ENCODE data around the gene TMEM218.

The TMEM218 gene

GRCh38 chr11:125128450-125128849, 17.0 kb upstream of the TMEM218 start:
- peak; percentile 44; the same call in 1 of the 3 replicates for ATAC-seq
- TF ChIP-seq GLIS3 (CRISPR knock-in tag; IDR thresholded peaks at IDR 0.05) (no peak), TCF4 (CRISPR knock-in tag; IDR thresholded peaks at IDR 0.05; ENCODE audit: borderline replicate concordance) (no peak), ESRRG (CRISPR knock-in tag; IDR thresholded peaks at IDR 0.05) (no peak), OSR1 (CRISPR knock-in tag; IDR thresholded peaks at IDR 0.05) (no peak), ZNF8 (CRISPR knock-in tag; IDR thresholded peaks at IDR 0.05) (no peak), CSDC2 (CRISPR knock-in tag; IDR thresholded peaks at IDR 0.05) (no peak), ZC3H10 (CRISPR knock-in tag; IDR thresholded peaks at IDR 0.05) (no peak), ARNTL (CRISPR knock-in tag; IDR thresholded peaks at IDR 0.05; ENCODE audit: borderline replicate concordance, low read depth) (no peak), SNAI2 (CRISPR knock-in tag; IDR thresholded peaks at IDR 0.05) (no peak), ZFP30 (CRISPR knock-in tag; IDR thresholded peaks at IDR 0.05) (no peak), ZFP3 (CRISPR knock-in tag; IDR thresholded peaks at IDR 0.05) (no peak), CREB5 (CRISPR knock-in tag; IDR thresholded peaks at IDR 0.05; ENCODE audit: low read depth) (no peak), CSRNP3 (CRISPR knock-in tag; IDR thresholded peaks at IDR 0.05) (no peak), ISL1 (CRISPR knock-in tag; IDR thresholded peaks at IDR 0.05) (no peak), BACH2 (CRISPR knock-in tag; IDR thresholded peaks at IDR 0.05; ENCODE audit: borderline replicate concordance) (no peak), PPARA (CRISPR knock-in tag; IDR thresholded peaks at IDR 0.05; ENCODE audit: borderline replicate concordance) (no peak), ZNF565 (CRISPR knock-in tag; conservative IDR thresholded peaks at IDR 0.05; ENCODE audit: low read depth) (no peak), ZNF70 (CRISPR knock-in tag; IDR thresholded peaks at IDR 0.05) (no peak)
- TF ChIP-seq, protein P1, sequence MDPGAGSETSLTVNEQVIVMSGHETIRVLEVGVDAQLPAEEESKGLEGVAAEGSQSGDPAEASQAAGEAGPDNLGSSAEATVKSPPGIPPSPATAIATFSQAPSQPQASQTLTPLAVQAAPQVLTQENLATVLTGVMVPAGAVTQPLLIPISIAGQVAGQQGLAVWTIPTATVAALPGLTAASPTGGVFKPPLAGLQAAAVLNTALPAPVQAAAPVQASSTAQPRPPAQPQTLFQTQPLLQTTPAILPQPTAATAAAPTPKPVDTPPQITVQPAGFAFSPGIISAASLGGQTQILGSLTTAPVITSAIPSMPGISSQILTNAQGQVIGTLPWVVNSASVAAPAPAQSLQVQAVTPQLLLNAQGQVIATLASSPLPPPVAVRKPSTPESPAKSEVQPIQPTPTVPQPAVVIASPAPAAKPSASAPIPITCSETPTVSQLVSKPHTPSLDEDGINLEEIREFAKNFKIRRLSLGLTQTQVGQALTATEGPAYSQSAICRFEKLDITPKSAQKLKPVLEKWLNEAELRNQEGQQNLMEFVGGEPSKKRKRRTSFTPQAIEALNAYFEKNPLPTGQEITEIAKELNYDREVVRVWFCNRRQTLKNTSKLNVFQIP (CRISPR knock-in tag; IDR thresholded peaks at IDR 0.05; ENCODE audit: borderline replicate concordance, low read depth) = no peak
- TF ChIP-seq, protein P2, sequence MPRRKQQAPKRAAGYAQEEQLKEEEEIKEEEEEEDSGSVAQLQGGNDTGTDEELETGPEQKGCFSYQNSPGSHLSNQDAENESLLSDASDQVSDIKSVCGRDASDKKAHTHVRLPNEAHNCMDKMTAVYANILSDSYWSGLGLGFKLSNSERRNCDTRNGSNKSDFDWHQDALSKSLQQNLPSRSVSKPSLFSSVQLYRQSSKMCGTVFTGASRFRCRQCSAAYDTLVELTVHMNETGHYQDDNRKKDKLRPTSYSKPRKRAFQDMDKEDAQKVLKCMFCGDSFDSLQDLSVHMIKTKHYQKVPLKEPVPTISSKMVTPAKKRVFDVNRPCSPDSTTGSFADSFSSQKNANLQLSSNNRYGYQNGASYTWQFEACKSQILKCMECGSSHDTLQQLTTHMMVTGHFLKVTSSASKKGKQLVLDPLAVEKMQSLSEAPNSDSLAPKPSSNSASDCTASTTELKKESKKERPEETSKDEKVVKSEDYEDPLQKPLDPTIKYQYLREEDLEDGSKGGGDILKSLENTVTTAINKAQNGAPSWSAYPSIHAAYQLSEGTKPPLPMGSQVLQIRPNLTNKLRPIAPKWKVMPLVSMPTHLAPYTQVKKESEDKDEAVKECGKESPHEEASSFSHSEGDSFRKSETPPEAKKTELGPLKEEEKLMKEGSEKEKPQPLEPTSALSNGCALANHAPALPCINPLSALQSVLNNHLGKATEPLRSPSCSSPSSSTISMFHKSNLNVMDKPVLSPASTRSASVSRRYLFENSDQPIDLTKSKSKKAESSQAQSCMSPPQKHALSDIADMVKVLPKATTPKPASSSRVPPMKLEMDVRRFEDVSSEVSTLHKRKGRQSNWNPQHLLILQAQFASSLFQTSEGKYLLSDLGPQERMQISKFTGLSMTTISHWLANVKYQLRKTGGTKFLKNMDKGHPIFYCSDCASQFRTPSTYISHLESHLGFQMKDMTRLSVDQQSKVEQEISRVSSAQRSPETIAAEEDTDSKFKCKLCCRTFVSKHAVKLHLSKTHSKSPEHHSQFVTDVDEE (CRISPR knock-in tag; IDR thresholded peaks at IDR 0.05) = no peak

- TF ChIP-seq ZNF565 (CRISPR knock-in tag; conservative IDR thresholded peaks at IDR 0.05; ENCODE audit: low read depth) = no peak
- TF ChIP-seq TOX (CRISPR knock-in tag; IDR thresholded peaks at IDR 0.05; ENCODE audit: borderline replicate concordance) = no peak
- TF ChIP-seq OSR1 (CRISPR knock-in tag; IDR thresholded peaks at IDR 0.05) = no peak
- no peak for TF ChIP-seq CSDC2 (CRISPR knock-in tag; IDR thresholded peaks at IDR 0.05)
- TF ChIP-seq, protein P1 (CRISPR knock-in tag; IDR thresholded peaks at IDR 0.05; ENCODE audit: borderline replicate concordance, low read depth) = no peak
- no peak for TF ChIP-seq RARB (CRISPR knock-in tag; IDR thresholded peaks at IDR 0.05)
- no peak for TF ChIP-seq TCF4 (CRISPR knock-in tag; IDR thresholded peaks at IDR 0.05; ENCODE audit: borderline replicate concordance)
- no peak for TF ChIP-seq ARNTL (CRISPR knock-in tag; IDR thresholded peaks at IDR 0.05; ENCODE audit: borderline replicate concordance, low read depth)
- TF ChIP-seq, protein P2 (CRISPR knock-in tag; IDR thresholded peaks at IDR 0.05) = no peak
- TF ChIP-seq PPARA (CRISPR knock-in tag; IDR thresholded peaks at IDR 0.05; ENCODE audit: borderline replicate concordance) = no peak
- TF ChIP-seq SNAI2 (CRISPR knock-in tag; IDR thresholded peaks at IDR 0.05) = no peak
- TF ChIP-seq CREB5 (CRISPR knock-in tag; IDR thresholded peaks at IDR 0.05; ENCODE audit: low read depth) = no peak
- no peak for TF ChIP-seq ZNF8 (CRISPR knock-in tag; IDR thresholded peaks at IDR 0.05)
- no peak for TF ChIP-seq CSRNP3 (CRISPR knock-in tag; IDR thresholded peaks at IDR 0.05)
- TF ChIP-seq ISL1 (CRISPR knock-in tag; IDR thresholded peaks at IDR 0.05) = no peak
- TF ChIP-seq ZFP30 (CRISPR knock-in tag; IDR thresholded peaks at IDR 0.05) = no peak
- no peak for TF ChIP-seq ESRRG (CRISPR knock-in tag; IDR thresholded peaks at IDR 0.05)
- no peak for TF ChIP-seq BACH2 (CRISPR knock-in tag; IDR thresholded peaks at IDR 0.05; ENCODE audit: borderline replicate concordance)
- no peak for ATAC-seq
Observed at GRCh38 chr11:125124618-125124992, 13.2 kb upstream of the TMEM218 start.

All from SK-N-SH treated with all-trans-retinoic acid at 6 μM for 48 hours (cell line).